HG03469 (cell line): ENCODE measurements around the gene GCNT4.

ENCODE experiments used
- ATAC-seq: cut with Tn5 transposase; IDR thresholded peaks from one replicate; pipeline ENCODE4 v1.9.1; 2021; ENCODE audit warnings: mild to moderate bottlenecking, moderate library complexity, moderate number of reproducible peaks; ENCODE audit not compliant: unreplicated experiment

GCNT4 gene

GRCh38 chr5:75051217-75051751, 1.1 kb downstream of the GCNT4 start:
- ATAC-seq = no peak

DNA sequence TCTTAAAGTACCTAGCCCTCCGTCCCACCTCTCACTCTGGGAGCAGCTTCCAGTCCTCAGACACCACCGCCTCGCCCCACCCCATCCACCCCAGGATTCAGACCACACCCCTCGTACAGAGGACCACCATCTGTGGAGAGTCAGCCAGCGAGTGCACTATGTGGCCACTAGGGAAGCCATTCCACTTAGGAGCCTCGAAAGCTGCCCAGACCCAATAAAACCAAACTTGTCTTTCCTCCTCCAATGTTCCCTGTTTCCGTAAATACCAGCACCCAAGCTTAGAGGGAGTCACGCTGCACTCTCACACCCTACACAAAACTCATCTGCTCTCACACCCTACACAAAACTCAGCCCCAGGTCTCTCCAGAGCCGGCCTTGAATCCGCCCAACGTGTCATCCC, 1.9 kb downstream of the GCNT4 start:
- no peak for ATAC-seq

DNA sequence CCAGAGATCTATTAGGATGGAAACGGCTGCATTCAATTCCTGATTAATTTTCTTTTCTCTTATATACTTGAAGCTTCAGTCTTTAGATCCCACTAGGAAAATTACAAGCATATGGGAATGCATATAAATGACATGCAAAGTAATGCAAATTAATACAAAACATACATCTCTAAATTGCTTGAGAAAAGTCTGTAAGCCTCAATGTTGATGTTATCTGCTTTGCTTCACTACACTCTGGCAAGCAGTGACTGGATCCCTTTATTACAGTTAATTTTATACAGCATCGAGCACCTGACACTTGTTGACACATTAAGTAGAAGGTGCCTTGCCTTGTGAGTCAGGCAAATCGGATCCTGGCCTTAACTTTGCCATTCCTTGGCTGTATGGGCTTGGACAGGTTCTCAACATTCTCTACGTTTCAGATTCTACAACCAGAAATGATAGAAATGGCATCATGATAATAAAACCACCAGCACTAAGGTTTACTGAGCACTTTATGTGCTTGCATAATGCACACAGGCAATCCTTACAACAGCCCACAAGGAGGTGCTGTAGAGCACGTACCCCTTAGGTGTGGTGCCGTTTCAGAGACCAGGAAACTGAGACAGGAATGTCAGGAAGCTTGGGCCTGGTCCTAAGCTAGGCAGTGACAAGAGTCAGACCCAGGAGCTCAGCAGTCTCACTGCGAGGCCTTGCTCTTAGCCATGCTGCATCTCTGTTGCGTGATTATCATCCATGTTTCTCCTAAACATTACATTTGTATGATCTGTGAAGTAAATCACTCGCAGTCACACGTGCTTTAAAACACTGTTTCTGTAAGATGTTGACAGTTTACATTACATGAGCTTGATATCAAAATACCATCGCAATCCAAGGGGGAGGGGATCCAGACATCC, 2.7 kb downstream of the GCNT4 start:
- no peak for ATAC-seq

GRCh38 chr5:75048457-75048953, 3.9 kb downstream of the GCNT4 start:
- no peak for ATAC-seq

GRCh38 chr5:75047356-75047755, 5.0 kb downstream of the GCNT4 start:
- no peak for ATAC-seq

GRCh38 chr5:75046366-75047142, 5.8 kb downstream of the GCNT4 start:
- ATAC-seq = no peak

DNA sequence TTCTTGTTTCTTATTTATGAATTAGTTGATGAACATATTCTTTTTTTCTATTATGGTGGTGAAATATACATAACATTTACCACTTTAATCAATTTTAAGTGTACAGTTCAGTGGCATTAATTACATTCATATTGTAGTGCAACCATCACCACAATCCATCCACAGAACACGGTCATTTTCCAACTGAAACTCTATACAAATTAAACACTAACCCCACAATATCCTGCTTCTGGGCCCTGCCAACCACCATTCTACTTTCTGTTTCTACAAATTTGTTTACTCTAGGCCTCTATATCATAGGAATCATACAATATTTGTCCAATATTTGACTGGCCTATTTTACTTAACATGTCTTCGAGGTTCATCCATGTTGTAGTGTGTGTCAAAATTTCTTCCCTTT, 7.3 kb downstream of the GCNT4 start:
- no peak for ATAC-seq

DNA sequence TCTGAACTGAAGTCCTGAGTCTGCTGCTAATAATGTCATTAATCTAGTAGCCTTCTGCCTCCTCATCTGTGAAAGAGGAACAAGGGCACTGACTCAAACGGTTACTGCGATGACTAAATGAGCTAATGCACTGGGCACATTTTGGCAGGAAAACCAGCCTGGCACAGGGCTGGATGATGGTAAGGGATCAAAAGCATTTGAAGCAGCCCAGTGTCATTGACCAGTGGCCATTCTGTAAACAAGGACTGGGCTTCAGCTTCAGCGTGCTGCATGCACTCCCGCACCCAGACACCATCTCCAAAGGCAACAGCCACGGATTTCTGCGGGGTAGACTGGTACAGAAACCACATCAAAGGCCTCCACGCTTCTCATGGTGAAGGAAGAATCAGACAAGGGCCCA, 8.0 kb downstream of the GCNT4 start:
- no peak for ATAC-seq

GRCh38 chr5:75043633-75044264, 8.6 kb downstream of the GCNT4 start:
- no peak for ATAC-seq

DNA sequence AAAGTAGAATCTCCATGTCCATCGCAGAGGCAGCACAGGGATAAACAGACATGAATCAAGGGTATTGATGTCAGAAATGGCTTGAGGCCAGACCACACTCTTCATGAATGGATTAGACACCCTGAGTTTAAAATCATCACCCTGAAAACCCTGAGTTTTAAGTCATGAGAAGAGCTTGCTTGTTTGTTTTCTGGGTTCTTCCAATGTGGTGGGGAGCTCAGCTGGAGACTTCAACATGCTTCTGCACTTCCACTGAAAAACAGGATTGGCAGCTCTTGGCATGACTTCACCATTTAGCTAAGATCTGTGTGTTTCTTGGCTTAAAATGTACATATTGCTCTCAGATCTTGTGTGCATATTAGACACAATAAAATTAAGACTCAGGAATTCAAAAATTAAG, 9.8 kb downstream of the GCNT4 start:
- ATAC-seq = no peak

DNA sequence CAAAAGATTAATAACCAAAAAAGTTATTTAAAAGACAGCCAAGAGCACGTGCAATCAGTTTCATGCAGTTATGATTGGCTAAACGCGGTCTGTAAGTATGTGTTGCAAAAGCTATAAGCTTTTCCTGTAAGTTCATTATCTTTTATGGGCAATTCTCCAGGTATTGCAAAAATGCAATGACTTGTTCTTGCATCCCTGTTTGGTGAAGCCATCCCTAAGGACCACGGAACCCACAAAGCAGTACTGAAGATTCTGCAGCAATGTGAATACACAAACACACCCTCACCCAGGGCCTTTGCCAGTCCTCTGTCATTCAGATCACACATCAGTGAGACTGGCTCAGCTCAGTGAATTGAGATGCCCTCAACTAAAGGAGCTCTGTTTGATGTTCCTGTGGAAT, 11.4 kb downstream of the GCNT4 start:
- ATAC-seq = no peak

DNA sequence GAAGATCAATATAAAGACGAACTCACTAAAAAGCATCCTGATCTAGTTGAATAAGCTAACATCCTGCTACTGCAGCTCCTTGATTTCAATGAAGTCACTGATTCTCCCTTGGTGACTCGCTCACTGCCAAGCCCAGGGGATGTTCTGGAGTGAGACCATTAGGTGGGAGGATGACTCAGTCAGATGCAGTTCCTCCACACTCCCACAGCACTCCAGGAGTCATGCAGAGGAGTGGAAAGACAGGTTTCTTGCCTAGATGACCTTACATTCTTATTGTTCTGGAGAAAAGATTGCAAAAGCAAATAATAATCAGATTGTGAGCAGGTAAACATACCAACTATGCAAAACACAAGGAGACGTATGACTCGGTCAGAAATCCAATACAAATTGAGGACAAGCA, 15.3 kb downstream of the GCNT4 start:
- ATAC-seq = no peak

DNA sequence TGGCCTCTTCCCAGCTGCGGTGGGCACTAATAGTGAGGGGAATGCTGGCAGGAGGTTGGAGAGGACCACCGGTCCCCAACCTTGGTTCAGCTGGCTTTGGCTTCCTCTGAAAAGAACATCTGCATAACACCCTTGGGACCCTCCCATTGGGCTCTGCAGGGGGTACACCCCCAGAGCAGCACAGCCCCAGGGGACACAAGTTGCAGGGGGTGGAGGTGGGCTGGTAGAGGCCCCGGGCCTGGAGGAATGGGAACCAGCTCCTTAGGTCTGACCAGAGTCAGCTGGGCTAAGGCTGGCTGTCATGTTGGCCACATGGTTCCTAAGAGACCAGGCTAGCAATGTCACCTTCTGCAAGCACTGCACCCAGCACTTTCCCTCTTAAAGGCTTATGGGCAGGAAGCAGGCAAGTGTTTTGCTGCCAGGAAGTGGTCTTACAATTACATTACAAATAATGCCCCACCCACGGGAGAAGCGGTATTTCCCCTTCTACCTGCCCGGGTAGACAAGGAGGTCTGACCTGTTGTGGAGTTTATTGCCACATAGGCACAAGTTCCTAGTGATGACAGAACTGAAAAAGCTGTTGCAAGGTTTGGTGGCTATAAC, 18.1 kb downstream of the GCNT4 start:
- ATAC-seq = no peak

DNA sequence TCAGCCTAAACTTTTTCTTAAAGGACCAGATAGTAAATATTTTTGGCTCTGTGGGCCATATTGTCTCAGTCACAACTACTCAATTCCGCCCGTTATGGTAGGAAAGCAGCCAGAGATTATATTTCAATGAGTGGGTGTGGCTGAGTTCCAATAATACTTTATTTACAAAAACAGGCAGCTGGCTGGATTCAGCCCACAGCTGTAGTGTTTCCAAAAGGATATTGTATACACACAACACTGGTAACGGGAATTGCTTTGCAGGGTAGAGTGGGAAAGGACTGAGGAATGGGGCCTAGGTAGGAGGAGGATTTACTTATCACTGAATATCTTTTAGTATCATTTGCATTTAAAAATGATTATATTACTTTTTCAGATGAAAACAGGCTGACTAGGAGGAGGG, 21.0 kb downstream of the GCNT4 start:
- no peak for ATAC-seq

DNA sequence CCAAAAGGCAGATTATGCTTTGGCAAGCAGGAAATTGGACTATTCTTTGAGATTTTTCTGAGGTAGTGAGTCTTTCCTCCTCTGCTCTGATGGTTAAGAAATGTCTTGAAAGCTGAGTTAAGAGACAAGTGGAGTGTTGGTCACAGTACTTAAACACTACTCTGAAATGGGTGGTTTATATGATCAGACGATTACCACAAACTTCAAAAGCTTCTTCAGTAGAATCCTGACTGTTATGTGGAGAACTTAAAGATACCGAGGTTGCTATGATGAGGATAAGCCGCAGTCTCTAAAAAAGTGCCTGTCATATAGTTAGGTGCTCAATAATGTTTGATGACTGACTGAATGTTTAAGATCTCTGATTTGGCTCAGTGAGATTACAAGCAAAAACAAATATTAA, 24.3 kb downstream of the GCNT4 start:
- ATAC-seq = no peak

DNA sequence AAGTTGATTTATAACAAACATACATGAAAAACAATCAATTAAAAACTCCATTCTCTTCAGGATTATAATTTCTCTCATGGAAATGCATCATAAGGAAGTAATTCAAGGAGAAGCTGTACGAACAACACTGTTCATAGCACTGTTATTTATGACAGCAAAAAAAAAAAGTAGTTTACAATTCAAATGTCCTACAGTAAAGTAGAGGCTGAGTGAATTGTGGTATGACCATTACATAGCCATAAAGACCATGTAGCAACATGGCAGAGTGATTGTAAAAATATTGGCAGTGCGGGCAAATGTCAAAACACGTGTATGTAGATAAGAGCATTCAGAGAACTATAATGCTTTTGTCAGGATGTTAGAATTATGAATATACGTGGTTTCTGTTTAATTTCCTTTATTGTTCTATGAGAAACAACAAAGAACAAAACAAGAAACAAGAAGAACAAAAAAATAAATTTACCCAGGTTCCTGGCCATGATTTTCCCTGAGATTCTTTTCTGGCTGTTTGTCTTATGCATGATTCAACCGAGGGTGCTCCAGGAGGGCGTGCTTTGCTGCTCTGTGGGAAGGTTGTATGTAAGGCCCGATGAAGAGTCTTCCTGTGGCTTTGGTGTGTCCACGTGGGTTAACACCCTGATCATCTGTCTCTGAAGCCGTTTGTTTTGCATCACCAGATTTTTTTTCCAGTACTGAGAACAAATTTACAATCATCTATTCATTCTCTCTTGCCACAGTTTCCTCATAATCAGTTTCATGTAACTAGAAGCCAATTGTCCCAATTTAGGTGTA, 28.8 kb downstream of the GCNT4 start:
- no peak for ATAC-seq

DNA sequence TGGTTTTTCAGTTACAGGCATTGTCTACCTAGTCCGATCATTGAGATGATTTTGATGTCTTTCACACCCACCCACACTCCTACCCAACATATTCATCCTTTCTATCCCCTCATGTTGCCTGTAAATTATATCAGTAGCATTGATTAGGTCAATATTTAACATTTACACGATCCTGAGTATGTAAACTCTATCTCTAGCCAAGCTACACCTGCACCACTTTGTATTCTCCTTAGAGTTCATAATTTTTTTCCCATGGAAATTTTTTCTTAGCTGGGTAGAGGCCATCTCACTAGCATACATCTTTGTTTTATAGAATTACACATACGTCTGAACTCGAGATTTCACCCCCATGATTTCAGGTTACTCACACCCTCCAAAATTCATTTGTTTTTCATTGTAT, 30.6 kb downstream of the GCNT4 start:
- ATAC-seq = no peak

GRCh38 chr5:75021219-75021618, 31.1 kb downstream of the GCNT4 start:
- ATAC-seq = no peak

- ATAC-seq = no peak
These were observed 32.2 kb downstream of the GCNT4 start for GRCh38 chr5:75020016-75020656.
